ENCODE measurements around the gene PEF1.
"Not testable (repeated sequence)": the region's sequence is repeated elsewhere in the genome, so short reads cannot be mapped to it uniquely, and the experiment has no call there.

Gene PEF1

DNA sequence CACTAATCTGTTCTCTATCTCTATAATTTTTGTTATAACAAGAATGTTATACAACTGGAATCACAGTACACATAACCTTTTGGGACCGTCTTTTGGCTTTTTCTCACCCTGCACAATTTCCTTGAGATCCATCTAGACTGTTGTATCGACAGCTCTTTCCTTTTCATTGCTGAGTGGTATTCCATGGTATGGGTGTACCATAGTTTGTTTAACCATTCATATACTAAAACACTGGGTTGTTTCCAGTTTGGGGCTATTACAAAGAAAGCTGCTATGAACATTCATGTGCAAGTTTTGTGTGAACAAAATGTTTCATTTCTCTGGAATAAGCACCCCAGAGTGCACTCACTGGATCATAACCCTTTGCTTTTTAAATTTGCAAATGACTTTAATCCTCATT is 42.6 kb downstream of the PEF1 start:
- no peak for DNase-seq

DNA sequence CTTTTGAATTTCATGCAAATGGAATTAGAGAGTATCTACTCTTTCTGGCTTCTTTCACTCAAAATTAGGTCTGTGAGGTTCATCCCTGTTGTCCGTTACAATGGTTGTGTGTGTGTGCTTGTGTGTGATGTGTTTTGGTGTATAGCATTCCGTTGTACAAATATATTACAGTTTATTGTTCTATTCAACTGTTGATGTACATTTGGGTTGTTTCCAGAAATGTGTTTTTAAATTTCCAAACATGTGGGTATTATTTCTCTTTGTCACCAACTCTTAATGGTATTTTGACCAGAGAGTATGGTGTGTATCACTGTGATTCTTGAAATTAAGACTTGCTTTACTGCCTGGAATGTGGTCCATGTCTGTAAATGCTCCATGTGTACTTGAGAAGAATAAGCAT is 44.0 kb downstream of the PEF1 start:
- no peak for DNase-seq

DNA sequence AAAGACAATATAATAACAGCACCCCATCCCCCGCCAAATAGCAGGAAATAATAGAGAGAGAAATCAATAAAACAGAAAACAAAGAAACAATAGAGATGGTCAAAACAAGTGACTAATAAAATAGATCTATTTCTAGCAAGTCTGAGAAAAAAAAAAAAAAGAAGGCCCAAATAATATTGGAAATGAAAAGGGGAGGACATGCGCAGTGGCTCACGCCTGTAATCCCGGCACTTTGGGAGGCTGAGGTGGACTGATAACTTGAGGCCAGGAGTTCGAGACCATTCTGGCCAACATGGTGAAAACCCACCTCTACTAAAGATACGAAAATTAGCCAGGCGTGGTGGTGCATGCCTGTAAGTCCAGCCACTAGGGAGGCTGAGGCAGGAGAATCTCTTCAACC is 45.7 kb downstream of the PEF1 start:
- no peak for DNase-seq

DNA sequence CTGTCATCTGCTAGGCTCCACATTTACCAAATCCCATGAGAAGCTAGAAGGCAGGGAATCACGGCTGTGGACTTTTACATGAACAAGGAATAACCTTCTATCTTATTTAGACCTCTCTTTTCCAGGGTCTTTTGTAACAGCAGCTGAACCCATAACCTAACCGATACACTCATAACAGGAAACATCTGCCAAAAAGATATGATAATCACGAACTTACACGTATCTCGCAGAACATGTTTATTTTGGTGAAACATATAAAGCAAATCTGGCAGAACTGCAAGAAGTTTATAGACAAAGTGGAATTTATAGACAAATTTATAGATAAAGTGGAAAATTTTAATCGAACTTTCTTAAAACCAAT is 48.0 kb downstream of the PEF1 start:
- no peak for DNase-seq

DNA sequence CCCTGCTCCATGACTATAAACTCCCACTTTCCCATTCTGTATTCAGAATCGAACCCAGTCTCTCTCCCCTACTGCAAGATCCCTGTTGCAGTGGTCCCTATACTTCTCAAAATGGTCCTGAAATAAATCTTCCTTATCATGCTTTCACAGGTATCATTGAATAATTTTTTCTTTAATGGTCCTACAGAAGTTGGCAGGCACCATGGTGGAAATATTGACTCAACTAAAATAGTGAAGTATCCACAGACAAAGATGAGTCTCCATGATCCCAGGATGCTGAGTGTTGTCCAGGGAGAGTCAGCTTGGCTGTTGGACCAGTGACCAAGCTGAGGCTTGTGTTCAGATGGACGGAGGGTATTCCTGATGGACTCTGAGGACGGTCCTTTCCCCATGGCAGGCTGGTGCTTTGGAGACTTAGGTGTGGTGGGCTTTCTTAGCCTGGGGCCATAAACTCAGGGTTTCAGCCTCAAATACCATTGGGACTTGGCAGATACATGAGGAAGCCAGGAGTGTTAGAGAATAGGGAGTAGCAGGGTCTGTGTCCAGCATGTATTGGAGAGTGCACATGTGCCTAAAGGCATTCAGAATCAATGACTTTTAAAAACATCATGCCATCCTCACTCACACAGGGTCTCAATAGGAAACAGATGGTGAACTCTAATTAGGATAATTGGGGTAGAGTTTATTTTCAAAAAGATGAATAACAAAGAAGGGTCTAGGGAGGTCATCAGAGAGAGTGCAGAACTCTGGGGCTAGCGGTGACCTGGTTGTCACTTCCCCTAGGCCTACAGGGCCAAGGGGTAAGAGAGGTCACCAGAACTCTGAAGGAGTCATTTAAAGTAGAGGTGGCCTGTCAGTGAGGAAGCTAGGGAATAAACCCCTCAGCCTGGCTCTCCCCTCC is 48.6 kb downstream of the PEF1 start:
- no peak for DNase-seq

DNA sequence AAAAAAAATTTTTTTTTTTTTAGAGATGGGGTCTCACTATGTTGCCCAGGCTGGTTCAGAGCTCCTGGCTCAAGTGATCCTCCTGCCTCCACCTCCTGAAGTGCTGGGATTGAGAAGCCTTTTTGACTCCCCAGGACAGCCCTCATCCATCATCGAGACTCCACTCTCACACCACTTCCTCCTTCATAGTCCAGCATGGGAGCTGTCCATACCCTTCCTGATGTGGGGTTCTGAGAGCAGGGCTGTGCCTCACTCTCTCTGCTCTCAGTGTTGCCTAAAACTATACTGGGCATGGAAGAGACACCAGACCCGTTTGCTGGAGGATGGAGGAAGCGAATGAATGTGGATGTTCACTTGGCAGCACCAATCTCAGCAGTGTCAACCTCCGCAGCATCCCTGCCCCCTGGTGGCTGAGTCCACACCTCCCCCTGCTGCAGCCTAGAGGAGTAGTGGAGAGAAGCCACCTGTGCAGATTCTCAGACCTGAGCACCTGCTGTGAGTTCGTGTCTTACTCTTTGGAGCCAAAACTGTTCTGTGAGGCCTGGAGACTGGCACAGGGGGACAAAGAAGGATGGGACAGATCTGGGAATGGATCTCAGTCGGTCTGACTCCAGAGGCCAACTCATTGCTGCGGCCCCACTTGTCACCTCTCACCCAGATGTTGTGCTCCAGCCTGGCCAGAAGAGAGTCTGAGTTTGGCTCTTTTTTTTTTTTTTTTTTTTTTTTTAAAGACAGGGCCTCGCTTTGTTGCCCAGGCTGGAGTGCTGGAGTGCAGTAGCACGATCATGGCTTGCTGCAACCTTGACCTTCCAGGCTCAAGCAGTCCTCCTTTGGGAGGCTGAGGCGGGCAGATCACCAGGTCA is 50.7 kb downstream of the PEF1 start:
- peak; percentile 60 for DNase-seq

DNA sequence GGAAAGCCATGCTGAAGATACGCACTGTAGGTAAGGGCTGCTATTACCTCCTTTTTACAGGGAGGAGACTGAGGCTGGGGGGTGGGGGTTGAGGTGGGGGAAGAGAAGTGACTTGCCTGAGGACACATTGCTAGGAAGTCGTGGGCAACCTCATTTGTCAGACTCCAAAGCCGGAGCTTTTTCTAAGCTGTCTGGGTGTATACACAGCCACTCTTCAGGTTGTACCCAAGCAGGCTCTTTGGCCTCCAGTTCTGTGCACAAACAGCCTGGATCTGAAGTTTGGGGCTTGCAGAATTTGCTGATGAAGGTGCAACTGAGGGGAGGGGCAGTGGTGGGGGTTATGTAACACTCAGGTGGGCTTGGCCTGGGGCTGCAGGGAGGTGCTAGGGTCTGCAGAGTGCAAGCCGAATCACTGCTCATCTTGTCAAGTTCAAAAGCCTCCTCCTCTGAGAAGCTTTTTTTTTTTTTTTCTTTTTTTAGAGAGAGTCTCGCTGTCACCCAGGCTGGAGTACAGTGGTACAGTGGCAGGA is 51.5 kb downstream of the PEF1 start:
- no peak for DNase-seq

DNA sequence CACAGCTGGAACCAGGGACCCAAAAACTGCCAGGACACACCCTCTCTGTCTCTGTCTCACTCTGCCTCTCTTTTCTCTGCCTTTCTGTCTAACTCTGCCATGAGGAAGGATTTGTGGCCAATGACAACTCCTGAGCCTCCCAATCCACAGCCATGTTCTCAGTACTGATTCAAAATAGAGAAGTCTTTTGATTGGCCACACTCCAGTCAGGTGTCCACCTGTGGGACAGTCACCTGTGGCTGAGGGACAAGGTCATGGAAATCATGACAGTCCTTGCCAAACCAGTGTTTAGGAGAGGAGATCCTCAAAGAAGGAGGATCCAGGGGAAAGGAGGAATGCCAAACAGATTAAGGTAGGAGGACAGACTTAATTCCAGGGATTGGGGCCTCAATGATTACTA is 52.5 kb downstream of the PEF1 start:
- DNase-seq: no peak

DNA sequence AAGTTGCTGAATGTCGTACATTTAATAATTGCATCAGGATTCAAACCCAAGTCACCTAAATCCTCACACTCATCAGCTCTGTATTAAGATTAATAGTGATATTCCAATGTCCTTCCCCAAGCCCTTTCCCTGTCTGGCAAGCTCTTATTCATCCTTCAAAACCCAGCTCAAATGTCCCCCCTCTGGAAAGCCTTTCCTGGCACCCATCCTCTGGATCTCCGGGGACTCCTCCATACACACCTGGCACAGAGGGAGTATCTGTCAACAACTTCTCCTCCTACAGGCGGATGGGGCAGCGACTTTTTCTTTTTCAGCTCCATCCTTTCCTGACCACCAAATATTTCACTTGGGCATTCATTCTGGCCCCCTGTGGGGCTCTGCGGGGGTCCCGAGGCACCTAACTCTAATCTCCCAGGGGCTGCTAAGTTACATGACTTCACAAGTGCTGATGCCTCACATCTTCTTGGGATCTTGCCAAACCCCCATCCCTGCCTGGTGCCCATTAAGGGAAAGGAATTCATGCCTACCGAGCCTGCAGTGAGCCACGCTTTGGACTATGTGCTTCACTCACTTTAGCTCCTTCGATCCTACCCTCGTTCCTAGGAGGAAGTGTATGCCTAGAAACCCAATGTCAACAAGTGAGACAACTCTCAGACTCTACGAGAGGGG is 53.1 kb downstream of the PEF1 start:
- no peak for DNase-seq

DNA sequence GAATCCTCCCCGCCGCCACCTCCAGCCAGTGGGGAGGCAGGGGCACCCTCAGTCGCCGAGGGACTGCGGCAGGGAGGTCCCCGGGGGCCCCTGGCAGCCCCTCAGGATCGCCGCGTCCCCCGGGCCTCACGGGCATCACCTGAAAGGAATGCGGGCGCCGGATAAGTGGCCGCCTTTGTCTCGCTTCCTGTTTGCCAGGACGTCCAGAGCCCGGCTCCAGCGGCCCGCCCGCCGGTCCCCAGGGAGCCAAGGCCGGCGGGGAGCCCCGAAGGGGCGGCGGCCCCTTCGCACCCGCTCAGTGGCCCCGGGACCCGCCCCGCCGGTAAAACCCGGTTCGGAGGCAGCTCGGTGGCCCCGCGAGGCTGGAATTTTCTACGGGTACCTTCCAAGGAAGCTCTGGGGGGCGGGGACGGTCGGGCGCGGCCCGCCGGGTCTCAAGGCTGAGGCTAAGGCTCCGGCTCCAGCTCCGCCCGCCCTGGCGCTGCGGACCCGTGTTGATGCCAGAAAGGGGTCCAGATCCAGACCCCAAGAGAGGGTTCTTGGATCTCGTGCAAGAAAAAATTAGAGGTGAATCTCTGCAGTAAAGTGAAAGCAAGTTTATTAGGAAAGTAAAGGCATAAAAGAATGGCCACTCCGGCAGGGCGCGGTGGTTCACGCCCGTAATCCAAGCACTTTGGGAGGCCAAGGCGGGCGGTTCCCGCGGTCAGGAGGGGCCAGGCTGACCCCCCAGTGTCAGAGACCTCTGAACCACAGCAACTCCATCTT is 55.7 kb downstream of the PEF1 start:
- DNase-seq: no peak

DNA sequence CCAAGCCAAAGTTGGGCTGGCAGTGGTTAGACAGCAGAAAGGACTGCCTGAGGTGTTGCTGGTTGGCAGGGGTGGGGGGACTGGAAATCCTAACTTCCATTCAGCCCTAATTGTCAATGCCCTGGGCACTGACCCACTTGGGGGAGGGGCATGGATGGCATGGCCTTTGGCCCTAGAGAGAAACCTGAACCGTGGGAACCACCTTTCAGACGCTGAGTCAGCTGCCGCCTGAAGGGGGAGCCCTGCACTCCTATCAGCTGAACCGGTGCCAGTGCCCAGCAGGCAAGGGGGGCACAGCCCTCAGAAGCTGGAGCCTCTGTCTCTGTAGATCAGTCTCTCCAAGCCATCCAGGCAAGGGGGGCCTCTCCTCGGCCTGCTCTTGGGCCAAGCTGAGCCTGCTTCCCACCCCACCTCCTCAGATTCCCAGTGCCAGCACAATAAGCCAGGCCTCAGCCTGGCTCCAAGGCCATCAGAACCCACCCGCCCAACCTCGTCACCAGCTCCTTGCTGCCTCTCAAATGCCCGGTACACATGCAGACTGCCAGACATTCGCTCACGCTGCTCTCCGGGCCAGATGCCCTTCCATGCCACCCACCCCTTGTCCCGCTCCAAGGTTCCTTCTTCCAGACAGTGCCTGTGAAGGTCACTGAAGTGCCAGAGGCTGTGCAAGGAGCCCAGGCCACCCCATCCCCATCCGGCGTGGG is 56.8 kb downstream of the PEF1 start:
- no peak for DNase-seq

DNA sequence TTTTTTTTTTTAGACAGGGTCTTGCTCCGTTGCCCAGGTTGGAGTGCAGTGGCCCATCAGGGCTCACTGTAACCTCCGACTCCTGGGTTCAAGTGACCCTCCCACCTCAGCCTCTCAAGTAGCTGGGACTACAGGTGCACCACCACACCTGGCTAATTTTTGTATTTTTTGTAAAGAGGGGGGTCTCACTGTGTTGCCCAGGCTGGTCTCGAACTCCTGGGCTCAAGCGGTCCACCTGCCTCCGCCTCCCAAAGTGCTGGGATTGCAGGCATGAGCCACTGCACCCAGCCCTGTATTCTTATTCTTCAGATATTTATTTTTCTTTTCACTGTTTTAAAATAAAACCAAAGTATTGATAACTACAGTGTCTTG is 57.4 kb downstream of the PEF1 start:
- not testable (repeated sequence) for DNase-seq

DNA sequence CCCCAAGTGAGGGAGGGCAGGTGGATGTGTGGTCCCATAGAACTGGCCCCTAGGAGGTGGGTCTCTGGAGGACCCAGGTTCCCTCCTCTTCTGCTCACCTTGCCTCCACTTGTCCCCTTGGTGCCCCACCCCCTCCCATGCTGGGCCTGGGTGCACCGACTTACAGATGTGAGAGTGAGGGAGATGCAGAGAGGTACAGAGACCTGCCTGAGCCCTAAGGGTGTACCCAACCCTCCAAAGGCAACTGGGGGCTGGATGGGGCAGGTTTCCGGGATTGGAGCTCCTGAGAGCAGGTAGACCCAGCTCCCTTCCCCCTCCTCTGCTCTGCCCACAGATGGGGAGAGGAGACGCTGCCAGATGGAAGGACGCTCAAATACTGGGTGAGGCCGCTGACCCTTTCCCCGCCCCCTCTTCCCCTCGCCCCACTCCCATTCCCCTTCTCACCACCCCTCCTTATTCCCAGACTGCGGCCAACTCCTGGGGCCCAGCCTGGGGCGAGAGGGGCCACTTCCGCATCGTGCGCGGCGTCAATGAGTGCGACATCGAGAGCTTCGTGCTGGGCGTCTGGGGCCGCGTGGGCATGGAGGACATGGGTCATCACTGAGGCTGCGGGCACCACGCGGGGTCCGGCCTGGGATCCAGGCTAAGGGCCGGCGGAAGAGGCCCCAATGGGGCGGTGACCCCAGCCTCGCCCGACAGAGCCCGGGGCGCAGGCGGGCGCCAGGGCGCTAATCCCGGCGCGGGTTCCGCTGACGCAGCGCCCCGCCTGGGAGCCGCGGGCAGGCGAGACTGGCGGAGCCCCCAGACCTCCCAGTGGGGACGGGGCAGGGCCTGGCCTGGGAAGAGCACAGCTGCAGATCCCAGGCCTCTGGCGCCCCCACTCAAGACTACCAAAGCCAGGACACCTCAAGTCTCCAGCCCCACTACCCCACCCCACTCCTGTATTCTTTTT is 58.0 kb downstream of the PEF1 start:
- DNase-seq: no peak

DNA sequence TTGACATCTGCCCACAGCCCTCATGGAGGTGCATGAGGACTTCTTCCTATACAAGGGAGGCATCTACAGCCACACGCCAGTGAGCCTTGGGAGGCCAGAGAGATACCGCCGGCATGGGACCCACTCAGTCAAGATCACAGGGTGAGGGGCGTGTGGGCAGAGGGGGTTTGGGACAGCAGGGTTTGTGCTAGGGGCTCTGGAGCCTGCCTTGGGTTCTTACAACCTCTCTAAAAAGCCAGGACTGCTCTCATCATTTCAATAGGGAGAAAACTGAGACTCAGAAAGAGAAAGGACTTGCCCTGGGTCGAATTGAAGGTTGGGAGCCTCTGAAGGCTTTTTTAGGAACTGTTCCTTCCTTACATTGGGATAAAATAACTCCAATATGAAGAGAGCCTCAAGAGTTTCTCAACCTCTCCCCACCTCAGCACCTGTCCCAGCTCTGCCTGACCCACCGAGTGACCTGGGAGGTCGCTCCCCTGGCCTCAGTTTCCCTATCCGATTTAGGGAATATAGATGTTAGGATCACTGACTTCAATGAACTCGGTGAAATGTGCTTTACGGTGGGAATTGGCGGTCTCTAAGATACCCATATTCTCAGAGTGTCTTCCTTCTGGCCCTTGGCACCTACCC is 58.8 kb downstream of the PEF1 start:
- DNase-seq: no peak

DNA sequence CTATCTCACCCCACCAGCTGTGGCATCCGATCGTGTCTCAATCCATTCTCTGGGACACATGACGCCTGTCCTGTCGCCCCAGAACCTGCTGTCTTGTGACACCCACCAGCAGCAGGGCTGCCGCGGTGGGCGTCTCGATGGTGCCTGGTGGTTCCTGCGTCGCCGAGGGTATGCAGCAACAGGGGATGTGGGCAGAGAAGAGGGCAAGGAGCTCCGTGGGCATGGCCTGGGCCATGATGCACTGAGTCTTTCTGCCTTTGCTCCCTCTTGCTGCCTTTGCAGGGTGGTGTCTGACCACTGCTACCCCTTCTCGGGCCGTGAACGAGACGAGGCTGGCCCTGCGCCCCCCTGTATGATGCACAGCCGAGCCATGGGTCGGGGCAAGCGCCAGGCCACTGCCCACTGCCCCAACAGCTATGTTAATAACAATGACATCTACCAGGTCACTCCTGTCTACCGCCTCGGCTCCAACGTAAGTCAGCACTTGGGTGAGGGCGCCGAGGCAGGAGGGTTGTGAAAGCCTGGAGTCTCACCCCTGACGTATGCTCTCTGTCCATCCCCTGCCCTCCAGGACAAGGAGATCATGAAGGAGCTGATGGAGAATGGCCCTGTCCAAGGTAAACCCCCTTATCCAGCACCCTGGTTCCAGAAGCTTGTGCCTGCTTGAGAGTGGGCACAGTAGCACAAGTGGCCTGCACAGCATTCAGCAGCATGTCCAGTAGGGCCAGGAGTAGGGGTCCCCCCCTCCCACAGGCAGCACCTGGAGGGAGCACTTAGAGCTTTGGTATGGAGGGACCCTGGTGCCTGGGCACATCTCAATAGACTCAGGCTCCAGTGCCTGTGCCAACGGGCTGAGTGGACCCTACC is 59.6 kb downstream of the PEF1 start:
- no peak for DNase-seq

DNA sequence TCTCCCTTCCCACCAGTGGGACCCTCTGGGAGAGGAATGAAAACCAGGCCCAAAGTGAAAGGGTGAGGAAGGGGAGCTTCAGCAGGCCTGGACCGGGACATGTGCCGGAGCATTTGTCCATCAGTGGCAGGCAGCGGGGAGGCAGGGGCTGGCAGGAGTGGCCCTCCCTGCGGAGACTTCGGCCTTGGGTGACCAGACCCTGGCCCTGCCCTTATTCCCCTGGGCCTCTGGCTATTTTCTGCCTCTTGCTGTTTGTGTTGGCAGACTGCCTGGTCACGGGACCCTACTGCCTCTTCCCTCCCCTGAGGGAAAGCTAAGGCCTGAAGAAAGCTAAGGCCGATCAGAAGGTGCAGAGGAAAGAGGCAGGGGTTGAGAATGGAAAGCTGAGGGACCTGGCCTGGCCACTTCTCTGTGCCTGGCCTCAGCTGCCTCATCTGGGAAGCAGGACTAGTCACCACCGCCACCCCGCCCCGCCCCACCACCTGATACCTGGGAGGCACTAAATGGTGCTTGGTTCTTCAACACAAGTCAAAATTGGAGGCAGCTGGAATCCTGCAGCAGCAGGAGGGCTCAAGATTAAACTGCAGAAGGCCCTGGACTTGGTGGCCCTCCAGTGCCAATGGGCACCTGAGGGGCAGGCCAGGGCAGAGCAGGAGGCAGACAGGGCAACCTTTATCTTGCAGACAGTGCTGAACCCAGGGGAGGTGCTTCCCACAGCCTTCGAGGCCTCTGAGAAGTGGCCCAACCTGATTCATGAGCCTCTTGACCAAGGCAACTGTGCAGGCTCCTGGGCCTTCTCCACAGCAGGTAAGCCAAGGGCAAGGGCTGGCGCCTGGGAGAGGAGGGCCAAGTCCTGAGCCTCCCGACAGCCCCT is 60.4 kb downstream of the PEF1 start:
- no peak for DNase-seq

DNA sequence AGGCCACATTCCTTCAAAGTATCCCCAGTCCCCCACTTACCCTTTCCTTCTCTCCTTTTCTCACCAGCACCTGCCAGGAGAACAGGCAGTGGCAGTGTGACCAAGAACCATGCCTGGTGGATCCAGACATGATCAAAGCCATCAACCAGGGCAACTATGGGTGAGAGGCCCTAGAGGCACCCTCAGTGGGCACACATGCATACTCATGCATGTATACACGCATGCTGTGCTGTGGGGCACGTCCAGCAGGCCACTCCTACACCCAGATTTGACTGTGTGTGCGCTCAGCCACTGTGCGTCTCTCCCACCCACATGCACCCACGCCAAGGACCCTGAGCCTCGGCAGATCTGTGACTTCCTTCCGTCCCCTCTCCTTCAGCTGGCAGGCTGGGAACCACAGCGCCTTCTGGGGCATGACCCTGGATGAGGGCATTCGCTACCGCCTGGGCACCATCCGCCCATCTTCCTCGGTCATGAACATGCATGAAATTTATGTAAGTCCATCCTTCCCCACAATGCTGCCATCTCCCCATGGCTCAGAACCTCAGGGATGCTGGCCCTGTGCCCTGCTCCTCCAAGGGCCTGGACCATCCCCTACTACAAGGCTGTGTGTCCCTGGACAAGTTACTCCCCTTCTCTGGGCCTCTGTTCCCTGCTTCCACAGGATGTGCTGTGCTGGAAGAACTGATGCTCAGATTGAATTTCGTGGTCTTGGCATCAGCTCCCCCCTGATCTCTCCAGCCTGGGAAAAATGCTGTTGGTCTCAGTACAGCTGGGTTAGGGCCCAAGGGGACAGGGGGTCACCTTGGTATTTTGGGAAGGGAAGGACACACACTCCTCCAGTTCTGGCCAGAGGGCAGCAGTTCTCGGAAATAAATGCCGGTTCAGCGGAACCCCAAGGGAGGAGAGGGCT is 61.3 kb downstream of the PEF1 start:
- DNase-seq: no peak

Data from effector CD4-positive, alpha-beta T cell (primary cell).